Activated CD4-positive, CD25-positive, alpha-beta regulatory T cell treated with anti-CD3 and anti-CD28 coated beads, Interleukin-2, amount 50 U/mL, for 16 hours (primary cell): ENCODE measurements around the gene RAB3IP.
"Not testable (repeated sequence)": the region's sequence is repeated elsewhere in the genome, so short reads cannot be mapped to it uniquely, and the experiment has no call there.

ENCODE experiments used
- DNase-seq: peaks from one replicate; pipeline ENCODE4 v3.0.0-alpha.2; 2020; ENCODE audit warnings: low read depth, low spot score

RAB3IP gene

DNA sequence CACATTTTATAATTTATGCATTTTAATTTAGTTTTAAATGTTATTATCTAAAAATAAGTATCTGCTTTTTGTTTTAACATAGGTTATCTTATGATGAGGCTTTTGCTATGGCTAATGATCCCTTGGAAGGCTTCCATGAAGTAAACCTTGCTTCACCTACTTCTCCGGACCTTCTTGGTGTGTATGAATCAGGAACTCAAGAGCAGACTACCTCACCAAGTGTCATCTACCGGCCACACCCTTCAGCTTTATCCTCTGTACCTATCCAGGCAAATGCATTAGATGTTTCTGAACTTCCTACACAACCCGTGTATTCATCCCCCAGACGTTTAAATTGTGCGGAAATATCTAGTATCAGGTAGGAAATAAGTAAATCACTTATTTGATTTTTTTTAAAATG lies 16.6 kb downstream of the RAB3IP start:
- no peak for DNase-seq

- no peak for DNase-seq
Measured at GRCh38 chr12:69756088-69756755, 17.6 kb downstream of the RAB3IP start.

DNA sequence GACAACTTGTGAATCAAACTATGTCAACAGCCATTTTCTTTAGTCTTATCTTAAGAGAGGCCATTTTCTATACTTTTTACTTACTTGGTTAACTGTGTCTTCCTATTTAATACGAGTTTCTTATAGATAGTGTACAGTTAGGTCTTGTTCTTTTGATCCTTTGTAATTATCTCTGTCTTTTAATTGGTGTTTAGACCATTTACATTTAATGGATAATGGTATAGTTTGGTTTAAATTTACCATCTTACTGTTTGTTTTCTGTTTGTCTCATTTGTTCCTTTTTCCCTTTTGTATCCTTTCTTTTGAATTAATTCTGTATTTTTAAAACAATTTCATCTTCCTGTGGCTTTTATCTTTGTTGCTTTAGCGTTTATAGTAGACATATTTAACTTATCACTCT lies 19.4 kb downstream of the RAB3IP start:
- no peak for DNase-seq

- DNase-seq, result not testable (repeated sequence)
Measured at GRCh38 chr12:69759581-69759980, 20.9 kb downstream of the RAB3IP start.

DNA sequence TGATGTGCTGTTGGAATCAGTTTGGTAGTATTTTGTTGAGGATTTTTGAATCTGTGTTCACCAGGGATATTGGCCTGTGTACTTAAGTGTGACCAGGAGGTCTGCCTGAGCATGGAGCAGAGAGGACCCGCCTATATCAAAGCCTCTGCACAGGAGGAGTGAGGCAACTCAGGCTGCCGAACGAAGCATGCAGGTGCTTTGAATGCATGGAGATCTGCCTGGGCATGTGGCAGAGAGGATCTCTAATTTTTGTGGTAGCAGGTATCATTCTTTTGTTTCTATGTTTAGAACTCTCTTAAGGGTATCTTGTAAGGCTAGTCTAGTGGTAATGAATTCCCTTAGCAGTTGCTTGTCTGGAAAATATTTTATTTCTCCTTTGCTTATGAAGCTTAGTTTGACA lies 26.9 kb downstream of the RAB3IP start:
- DNase-seq, result no peak

DNA sequence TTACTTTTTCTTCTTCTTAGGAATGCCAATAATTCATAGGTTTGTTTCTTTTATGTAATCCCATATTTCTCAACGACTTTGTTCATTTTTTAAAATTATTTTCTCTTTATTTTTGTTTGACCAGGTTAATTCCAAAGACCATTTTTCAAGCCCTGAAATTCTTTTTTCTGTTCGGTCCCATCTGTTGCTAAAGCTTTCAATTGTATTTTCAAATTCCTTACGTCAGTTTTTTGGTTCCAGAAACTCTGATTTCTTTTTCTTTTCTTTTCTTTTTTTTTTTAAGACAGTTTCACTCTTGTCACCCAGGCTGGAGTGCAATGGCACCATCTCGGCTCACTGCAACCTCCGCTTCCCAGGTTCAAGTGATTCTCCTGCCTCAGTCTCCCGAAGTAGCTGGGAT lies 27.6 kb downstream of the RAB3IP start:
- DNase-seq, result no peak

- DNase-seq, result no peak
Measured at GRCh38 chr12:69779928-69780327, 41.3 kb downstream of the RAB3IP start.

DNA sequence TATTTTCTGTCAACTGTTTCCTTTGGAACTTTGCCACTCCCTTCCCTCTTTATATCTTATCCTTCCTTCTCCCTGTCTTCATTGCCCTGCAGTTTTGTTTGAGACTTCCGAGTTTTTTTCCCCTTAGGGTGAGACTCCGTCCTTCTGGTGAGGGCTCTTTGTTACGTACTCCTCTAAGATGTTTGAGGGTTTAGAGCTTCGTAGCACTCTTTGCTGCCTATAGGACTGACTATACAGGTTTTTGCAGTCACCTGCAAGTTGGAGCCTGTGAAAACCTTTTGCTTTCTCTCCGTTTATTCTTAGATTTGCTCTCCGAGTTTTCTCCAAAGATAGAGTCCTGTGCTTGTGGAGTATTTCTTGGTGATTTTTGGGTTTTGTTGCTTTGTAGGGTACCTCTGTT lies 44.7 kb downstream of the RAB3IP start:
- no peak for DNase-seq

- no peak for DNase-seq
Measured at GRCh38 chr12:69789351-69789750, 50.7 kb downstream of the RAB3IP start.

- no peak for DNase-seq
Measured at GRCh38 chr12:69792533-69792932, 53.9 kb downstream of the RAB3IP start.

DNA sequence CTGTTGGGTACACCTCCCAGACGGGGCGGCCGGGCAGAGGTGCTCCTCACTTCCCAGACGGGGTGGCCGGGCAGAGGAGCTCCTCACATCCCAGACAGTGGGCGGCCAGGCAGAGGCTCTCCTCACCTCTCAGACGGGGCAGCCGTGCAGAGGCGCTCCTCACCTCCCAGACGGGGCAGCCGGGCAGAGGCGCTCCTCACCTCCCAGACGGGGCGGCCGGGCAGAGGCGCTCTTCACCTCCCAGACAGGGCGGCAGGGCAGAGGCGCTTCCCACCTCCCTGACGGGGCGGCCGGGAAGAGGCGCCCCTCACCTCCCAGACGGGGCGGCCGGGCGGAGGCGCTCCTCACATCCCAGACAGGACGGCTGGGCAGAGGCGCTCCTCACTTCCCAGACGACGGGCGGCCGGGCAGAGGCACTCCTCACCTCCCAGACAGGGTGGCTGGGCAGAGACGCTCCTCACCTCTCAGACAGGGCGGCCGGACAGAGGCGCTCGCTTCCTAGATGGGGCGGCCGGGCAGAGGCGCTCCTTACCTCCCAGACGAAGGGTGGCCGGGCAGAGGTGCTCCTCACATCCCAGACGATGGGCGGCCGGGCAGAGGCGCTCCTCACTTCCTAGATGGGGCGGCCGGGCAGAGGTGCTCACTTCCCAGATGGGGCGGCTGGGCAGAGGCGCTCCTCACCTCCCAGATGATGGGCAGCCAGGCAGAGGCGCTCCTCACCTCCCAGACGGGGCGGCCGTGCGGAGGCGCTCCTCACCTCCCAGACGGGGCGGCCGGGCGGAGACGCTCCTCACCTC lies 68.6 kb downstream of the RAB3IP start:
- not testable (repeated sequence) for DNase-seq

DNA sequence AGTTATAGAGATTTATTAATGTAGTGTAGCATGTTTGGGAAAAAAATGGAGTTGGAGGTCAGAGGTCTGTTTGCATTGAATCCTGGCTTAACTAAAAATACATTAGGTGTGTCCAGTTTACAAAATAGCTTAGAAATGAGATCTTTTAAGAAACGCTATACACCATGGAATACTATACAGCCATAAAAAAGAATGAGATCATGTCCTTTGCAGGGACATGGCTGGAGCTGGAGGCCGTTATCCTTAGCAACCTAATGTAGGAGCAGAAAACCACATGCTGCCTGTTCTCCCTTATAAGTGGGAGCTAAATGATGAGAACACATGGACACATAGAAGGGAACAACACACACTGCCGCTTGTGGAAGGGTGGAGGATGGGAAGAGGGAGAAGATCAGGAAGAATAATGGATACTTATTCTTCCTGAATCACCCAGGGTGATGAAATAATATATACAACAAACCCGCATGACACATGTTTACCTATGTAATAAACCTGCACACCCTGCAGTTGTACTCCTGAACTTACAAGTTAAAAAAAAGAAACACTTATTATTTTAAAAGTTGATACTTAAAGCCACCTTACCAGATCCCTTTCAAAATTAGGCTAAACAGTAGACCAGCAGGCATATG lies 72.3 kb downstream of the RAB3IP start:
- no peak for DNase-seq

GRCh38 chr12:69816082-69816481 lies 77.4 kb downstream of the RAB3IP start:
- DNase-seq, result no peak

DNA sequence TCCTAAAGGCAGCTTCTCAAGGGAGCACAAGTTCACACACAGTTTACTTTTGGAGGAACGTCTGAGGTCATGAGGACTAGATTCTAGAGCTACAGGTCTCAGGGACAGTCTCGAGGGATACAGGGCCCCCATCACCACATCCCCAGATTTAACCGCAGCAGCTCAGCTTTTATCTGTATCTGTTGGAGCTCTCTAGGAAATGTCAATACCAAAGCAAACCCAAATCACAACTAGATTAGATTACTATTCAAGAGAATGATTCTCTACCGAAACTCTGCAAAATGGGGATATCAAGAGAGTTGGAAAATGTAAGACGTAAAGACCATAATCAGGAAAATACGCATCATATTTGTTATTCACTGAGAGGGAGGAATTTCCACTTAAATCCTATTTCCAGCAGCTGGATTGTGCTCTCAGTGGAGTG lies 82.4 kb downstream of the RAB3IP start:
- DNase-seq, result no peak

GRCh38 chr12:69821456-69822159 lies 82.9 kb downstream of the RAB3IP start:
- DNase-seq, result no peak

DNA sequence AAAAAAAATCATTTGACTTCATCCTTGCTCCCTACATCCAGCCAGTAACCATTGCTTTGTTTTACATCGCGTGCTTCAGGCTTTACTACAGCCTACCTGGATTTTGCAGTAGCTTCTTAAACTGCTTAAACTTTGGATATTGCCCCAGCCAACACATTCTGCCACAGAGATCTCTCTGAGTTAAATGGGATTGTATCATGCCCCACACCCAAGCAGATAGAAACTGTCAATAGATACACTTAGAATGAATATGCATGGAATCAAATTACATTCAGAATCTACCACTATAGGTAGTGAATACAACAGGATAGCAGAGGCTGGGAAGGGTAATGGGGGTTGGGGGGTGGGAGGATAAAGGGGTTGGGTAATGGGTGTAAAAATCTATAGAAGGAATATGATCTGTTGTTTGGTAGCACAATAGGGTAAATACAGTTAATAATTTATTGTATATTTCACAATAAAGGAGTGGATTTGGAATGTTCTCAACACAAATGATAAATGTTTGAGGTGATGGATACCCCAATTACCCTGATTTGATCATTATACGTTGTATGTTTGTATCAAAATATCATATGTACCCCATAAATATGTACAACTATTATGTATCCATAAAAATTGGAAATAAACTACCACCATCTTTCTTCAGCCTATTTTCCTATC lies 83.7 kb downstream of the RAB3IP start:
- DNase-seq, result no peak

- DNase-seq, result no peak
Measured at GRCh38 chr12:69824028-69824427, 85.4 kb downstream of the RAB3IP start.

GRCh38 chr12:69824966-69825560 lies 86.4 kb downstream of the RAB3IP start, which contains the start of gene MYRFL:
TSS of gene MYRFL (plus strand) at chr12:69825227. CDS start at chr12:69825518, 291 bp downstream.
- DNase-seq, result no peak

- DNase-seq, result no peak
Measured at GRCh38 chr12:69828897-69829296, 90.2 kb downstream of the RAB3IP start.

DNA sequence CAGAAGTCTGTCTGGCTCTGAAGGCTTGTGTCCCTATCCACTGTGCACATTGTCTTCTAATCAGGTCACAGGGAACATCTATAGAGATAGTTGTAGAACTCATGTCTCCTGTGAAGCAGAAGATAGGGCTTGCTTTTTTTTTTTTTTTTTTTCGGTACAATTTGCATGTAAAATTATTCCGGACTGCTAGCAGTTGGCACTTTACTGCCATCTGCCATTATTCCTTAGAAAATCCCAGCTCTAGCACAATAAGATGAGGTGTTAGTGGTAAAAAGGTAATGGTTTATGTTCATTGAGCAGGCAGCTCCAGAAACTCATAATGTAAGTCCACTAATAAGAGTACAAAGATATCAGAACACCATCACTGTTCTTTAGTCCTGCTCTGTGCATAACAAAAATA lies 95.0 kb downstream of the RAB3IP start:
- DNase-seq, result no peak

DNA sequence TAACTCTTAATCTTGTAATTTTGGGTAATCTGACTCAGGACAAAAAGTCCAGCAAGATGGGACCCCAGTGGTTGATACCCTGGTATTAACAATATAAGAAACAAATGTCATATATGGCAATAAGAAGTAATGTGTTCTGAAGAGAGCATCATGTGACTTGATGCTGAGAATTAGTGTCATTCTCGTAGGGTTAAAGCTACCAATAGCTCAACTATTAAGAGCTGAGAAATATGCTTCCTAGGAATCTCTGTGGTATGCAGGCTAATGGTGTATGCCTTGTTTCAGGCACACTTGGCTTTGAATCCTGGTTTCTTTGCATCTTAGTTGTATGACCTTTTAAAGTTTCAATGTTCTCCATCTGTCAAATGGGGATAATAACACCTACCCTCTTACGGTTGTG lies 95.5 kb downstream of the RAB3IP start:
- no peak for DNase-seq
